Measurements from ENCODE around the gene CCL23. TPM values are rescaled to one million over a fixed set of nuclear protein-coding genes. Genes with fewer than 3 reads are reported as not detected.

Gene CCL23
- not detected for total RNA-seq

DNA sequence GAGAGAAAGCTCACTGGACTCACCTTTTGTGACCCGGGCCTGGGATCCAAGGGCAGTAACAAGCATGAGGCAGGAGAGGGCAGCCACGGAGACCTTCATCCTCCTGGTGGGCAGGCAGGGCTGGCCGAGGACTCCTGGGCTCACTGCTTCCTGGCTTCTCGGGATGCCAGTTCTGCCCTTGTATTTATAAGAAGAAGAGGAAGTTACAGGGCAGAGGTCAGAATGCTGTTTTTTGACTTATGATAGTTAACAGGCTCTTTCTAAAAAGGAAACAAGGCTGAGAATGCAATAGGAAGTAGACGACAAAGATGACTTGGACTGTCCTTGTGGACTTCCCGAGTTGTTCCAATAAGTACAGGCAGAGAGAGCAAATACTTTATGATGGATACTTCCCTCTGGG, at the start of gene CCL23:
Gene CCL23, minus strand, starts transcription at position 174 of the 400 bp plus-strand sequence. Its CDS starts 75 bp downstream, at position 99.
- H3K27ac Mint-ChIP-seq: no peak within 1 kb of the TSS
- H3K4me3 Mint-ChIP-seq: no peak within 1 kb of the TSS
- peaks cover 50% of the 10 kb centered on the region for H3K27me3 Mint-ChIP-seq
- no peak for ATAC-seq (replicated peaks)
- H3K9me3 Mint-ChIP-seq: no peaks in the 10 kb centered on the region
- H3K4me1 Mint-ChIP-seq: no peaks in the 10 kb centered on the region
- no peaks in the 10 kb centered on the region for H3K36me3 Mint-ChIP-seq (ENCODE audit: low read depth)

GRCh38 chr17:36066365-36066985, 48.7 kb upstream of the CCL23 start:
- ATAC-seq (replicated peaks): peak; percentile 52
- Mint-ChIP-seq H3K27ac (no peak overlapping the region), H3K4me1 (no peaks in the 10 kb centered on the region), H3K27me3 (peaks cover 20% of the 10 kb centered on the region), H3K4me3 (no peak overlapping the region), H3K9me3 (no peaks in the 10 kb centered on the region), H3K36me3 (ENCODE audit: low read depth) (no peaks in the 10 kb centered on the region)

DNA sequence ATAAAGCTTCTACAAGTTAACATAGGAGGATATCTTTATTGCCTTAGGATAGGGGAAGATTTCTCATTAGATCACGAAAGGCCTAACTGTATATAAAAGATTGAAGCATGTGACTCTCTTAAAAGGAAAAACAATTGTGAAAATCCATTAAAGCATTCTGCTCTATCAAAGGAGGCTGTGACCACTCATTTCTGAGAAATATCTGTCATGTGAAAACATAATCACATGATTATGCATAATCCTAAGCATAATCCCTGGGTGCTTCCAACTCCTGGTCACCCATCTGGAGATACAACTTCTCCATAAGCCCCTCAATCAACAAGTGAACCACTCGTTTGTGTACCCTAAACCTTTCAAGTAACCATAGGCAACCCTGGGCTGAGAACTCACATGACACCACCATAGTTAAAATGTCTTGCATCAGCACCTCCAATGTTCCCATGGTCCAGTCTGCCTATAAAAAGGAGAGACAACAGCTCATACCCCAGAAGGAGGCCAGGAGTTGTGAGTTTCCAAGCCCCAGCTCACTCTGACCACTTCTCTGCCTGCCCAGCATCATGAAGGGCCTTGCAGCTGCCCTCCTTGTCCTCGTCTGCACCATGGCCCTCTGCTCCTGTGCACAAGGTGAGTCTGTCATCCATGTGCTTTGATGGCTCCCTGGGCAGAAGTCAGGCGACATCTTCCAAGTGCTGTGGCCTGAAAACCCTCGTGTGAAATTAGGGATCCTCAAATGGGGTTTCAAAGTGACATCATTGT, 46.2 kb upstream of the CCL23 start, which contains the start of gene CCL18:
Gene CCL18, plus strand, starts transcription at position 487 of the 756 bp plus-strand sequence. Its CDS starts 71 bp downstream, at position 558.
- H3K27ac Mint-ChIP-seq: no peak within 1 kb of the TSS
- H3K4me3 Mint-ChIP-seq: no peak within 1 kb of the TSS
- H3K4me1 Mint-ChIP-seq: no peaks in the 10 kb centered on the region
- peaks cover 21% of the 10 kb centered on the region for H3K27me3 Mint-ChIP-seq
- H3K36me3 Mint-ChIP-seq (ENCODE audit: low read depth): no peaks in the 10 kb centered on the region
- H3K9me3 Mint-ChIP-seq: no peaks in the 10 kb centered on the region
- ATAC-seq (replicated peaks): no peak

GRCh38 chr17:36060816-36061215, 43.0 kb upstream of the CCL23 start:
- no peak for ATAC-seq (replicated peaks)
- Mint-ChIP-seq H3K36me3 (ENCODE audit: low read depth) (no peaks in the 10 kb centered on the region), H3K4me1 (no peaks in the 10 kb centered on the region), H3K9me3 (no peaks in the 10 kb centered on the region), H3K4me3 (no peak overlapping the region), H3K27ac (no peak overlapping the region), H3K27me3 (peaks cover 12% of the 10 kb centered on the region)

GRCh38 chr17:36059406-36059805, 41.6 kb upstream of the CCL23 start:
- H3K9me3 Mint-ChIP-seq: no peaks in the 10 kb centered on the region
- H3K27me3 Mint-ChIP-seq: peaks cover 11% of the 10 kb centered on the region
- H3K4me1 Mint-ChIP-seq: no peaks in the 10 kb centered on the region
- H3K27ac Mint-ChIP-seq: no peak overlapping the region
- ATAC-seq (replicated peaks): no peak
- H3K36me3 Mint-ChIP-seq (ENCODE audit: low read depth): no peaks in the 10 kb centered on the region
- no peak overlapping the region for H3K4me3 Mint-ChIP-seq

GRCh38 chr17:36057911-36058310, 40.1 kb upstream of the CCL23 start:
- Mint-ChIP-seq H3K27ac (no peak overlapping the region), H3K36me3 (ENCODE audit: low read depth) (no peaks in the 10 kb centered on the region), H3K4me1 (no peaks in the 10 kb centered on the region), H3K4me3 (no peak overlapping the region), H3K27me3 (peaks cover 9% of the 10 kb centered on the region), H3K9me3 (no peaks in the 10 kb centered on the region)
- no peak for ATAC-seq (replicated peaks)

DNA sequence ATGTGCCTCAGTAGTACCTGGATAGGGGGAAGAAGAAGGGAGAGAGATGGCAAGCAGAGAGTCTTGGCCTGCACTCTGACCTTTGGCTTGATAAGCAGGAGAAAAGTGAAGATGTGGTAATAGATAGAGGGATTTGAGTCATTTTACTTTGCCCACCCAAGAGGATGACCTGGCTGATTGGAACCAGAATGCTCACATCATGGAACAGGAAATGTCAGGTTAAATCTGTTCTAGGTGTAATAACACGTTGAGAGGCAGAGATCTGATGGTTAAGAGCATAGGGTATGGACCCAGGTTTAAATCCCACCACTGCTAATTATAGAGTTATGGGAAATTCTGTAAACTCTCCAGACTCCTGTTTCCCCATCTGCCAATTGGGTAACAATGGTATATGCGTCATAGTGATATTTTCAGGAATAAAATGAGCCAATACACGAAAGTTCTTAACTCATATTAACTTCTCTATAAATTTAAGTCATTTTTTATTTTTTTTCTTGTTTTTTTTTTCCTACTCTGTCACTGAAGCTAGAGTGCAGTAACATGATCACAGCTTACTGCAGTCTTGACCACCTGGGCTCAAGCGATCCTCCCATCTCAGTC, 38.2 kb upstream of the CCL23 start:
- Mint-ChIP-seq H3K9me3 (no peaks in the 10 kb centered on the region), H3K27ac (no peak overlapping the region), H3K4me3 (no peak overlapping the region), H3K27me3 (peaks cover 9% of the 10 kb centered on the region), H3K4me1 (no peaks in the 10 kb centered on the region), H3K36me3 (ENCODE audit: low read depth) (no peaks in the 10 kb centered on the region)
- ATAC-seq (replicated peaks): no peak

DNA sequence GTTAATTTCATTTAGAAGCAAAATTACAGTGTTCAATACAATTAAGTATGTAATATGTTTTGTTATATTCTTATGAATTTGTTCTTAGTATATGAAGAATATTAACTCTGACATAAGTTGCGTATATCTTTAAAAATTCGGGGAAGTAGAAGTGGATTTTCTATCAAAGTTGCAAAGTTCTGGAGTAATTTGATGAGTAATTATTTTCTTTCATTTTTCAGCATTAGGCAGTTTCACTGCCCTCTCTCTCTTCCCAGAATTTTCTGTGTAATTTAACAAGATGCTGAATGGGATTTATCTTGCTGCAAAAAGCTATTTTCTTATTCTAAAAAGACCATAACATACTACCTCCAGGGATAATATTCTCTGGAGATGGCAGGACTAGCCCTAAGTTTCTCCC, 37.4 kb upstream of the CCL23 start:
- H3K9me3 Mint-ChIP-seq: peaks cover 2% of the 10 kb centered on the region
- peaks cover 11% of the 10 kb centered on the region for H3K27me3 Mint-ChIP-seq
- no peak for ATAC-seq (replicated peaks)
- H3K36me3 Mint-ChIP-seq (ENCODE audit: low read depth): no peaks in the 10 kb centered on the region
- no peak overlapping the region for H3K4me3 Mint-ChIP-seq
- H3K4me1 Mint-ChIP-seq: no peaks in the 10 kb centered on the region
- no peak overlapping the region for H3K27ac Mint-ChIP-seq

DNA sequence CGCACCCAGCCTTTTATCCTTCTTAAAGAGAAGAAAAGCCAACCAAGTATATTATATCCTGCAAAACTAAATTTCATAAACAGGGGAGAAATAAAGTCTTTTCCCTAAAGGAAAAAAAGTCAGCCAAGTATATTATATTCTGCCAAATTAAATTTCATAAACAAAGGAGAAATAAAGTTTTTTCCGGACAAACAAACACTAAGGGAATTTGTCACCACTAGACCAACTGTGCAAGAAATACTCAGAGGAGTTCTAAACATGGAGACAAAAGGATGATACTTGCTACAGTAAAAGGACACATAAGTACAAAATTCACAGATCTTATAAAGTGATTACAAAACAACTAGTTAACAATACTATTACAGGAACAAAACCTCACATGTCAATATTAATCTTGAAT, 31.9 kb upstream of the CCL23 start:
- Mint-ChIP-seq H3K4me1 (no peaks in the 10 kb centered on the region), H3K4me3 (no peak overlapping the region), H3K27ac (no peak overlapping the region), H3K27me3 (peaks cover 34% of the 10 kb centered on the region), H3K9me3 (peaks cover 15% of the 10 kb centered on the region), H3K36me3 (ENCODE audit: low read depth) (no peaks in the 10 kb centered on the region)
- ATAC-seq (replicated peaks): no peak

DNA sequence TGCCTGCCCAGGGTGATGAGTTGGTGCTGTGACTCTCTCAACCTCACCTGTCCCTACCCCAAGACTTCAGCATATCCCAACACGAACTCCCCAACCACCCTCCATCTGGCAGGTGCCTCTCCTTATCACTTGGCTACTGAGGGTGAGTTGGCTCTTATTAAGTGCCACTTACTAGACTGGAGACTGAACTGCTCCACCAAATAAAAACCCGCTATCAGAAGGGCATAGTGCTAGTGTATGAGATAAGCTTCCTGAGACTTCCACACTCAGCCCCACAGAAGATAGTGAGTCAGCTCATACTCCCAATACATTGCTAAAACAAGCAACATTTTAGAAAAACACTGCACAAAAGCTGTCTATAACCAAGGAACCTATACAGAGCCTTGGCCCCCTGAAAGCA, 30.3 kb upstream of the CCL23 start:
- Mint-ChIP-seq H3K27me3 (peaks cover 44% of the 10 kb centered on the region), H3K4me3 (no peak overlapping the region)
- no peak for ATAC-seq (replicated peaks)

DNA sequence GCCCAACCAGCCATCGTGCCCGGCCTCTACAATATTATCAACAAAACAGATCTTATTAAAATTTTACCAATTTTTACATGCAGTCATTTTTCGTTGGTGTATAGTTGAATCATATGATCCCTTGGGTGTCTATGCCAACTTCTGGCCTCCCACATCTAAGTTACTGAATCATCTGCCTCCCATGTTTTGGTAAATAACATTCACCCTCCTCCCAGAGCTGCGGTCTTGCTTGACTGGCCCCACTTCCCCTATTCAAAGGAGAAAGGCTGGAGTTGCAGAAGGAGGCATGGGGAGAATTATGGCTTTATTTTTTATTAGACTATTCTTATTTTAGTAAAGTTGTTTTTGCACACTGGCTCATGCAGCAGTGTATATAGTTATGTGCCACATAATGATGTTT, 18.5 kb upstream of the CCL23 start:
- Mint-ChIP-seq H3K4me1 (no peaks in the 10 kb centered on the region), H3K4me3 (no peak overlapping the region), H3K27me3 (peaks cover 13% of the 10 kb centered on the region), H3K27ac (no peak overlapping the region), H3K36me3 (ENCODE audit: low read depth) (no peaks in the 10 kb centered on the region), H3K9me3 (no peaks in the 10 kb centered on the region)
- no peak for ATAC-seq (replicated peaks)

More for the DNA sequence above, 30.3 kb upstream of the CCL23 start:
- Mint-ChIP-seq H3K27ac (no peak overlapping the region), H3K4me1 (no peaks in the 10 kb centered on the region), H3K9me3 (peaks cover 15% of the 10 kb centered on the region), H3K36me3 (ENCODE audit: low read depth) (no peaks in the 10 kb centered on the region)

- Mint-ChIP-seq H3K4me1 (no peaks in the 10 kb centered on the region), H3K9me3 (no peaks in the 10 kb centered on the region), H3K36me3 (ENCODE audit: low read depth) (no peaks in the 10 kb centered on the region), H3K4me3 (no peak overlapping the region), H3K27me3 (peaks cover 20% of the 10 kb centered on the region), H3K27ac (no peak overlapping the region)
- no peak for ATAC-seq (replicated peaks)
Observed at GRCh38 chr17:36034127-36034526, 16.4 kb upstream of the CCL23 start.

- Mint-ChIP-seq H3K9me3 (no peaks in the 10 kb centered on the region), H3K4me1 (no peaks in the 10 kb centered on the region), H3K27ac (no peak overlapping the region), H3K27me3 (peaks cover 19% of the 10 kb centered on the region), H3K4me3 (no peak overlapping the region), H3K36me3 (ENCODE audit: low read depth) (no peaks in the 10 kb centered on the region)
- ATAC-seq (replicated peaks): no peak
Observed at GRCh38 chr17:36030956-36031355, 13.2 kb upstream of the CCL23 start.

DNA sequence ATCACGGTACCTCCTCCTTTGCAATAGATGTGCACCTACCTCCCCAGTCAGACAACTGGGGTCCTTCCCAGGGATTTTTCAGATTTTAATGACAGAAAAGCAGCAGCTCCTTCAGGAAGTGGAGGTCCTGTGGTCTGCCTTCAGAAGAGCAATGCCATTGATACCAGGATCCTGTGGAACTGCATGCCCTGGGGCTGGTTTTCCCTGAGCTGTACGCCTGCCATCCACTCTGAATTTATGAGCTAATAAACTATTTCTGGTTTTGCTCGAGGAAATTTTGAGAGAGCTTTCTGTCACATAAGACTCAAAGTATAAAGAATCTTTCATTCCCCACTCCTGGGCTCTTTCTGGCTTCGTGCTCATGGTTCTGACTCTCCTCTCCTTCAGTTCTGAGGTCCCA, 10.0 kb upstream of the CCL23 start:
- H3K36me3 Mint-ChIP-seq (ENCODE audit: low read depth): no peaks in the 10 kb centered on the region

More for the DNA sequence above, 10.0 kb upstream of the CCL23 start:
- no peaks in the 10 kb centered on the region for H3K4me1 Mint-ChIP-seq
- H3K27me3 Mint-ChIP-seq: peaks cover 24% of the 10 kb centered on the region
- H3K9me3 Mint-ChIP-seq: no peaks in the 10 kb centered on the region
- H3K27ac Mint-ChIP-seq: no peak overlapping the region
- no peak overlapping the region for H3K4me3 Mint-ChIP-seq
- ATAC-seq (replicated peaks): no peak

All from activated T-helper 17 cell treated with anti-CD3 and anti-CD28 coated beads, Interleukin-2, amount 50 U/mL, for 72 hours (primary cell).